ENCODE data around the gene SLC38A10. TPM values are rescaled to one million over a fixed set of nuclear protein-coding genes. Genes with fewer than 3 reads are reported as not detected.

The SLC38A10 gene
- total and polyA plus RNA-seq, 2 experiments from 2014 or later = 58.6 to 133 TPM

DNA sequence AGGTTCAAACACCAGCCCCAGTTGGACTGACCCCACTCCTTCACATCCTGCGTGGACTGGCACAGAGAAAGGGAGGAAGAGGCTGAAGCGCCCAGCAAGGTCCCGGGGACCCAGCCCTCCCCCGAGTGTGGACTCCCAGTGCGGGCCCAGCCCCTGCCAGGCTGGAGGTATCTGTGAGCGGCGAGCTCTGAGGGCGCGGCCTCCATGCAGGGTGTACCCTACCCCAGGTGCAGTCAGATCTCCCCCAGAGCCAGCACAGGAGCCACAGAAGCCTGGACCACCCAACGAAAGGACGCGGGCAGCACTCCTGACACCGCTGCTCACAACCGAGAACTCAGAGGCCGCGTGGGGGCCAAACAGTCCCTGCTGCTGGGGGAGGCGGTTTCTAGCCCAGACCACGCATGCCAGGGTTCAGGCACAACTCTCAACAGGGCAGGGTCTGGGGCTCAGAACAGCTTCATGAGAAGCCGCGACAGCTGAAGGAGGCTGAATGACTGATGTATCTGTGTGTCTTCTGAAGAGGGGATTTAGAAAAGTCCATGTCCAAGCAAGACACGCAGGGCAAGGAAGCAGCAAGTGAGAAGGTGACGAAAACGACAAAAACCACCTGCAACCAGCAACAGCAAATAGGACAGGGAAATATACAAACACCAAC lies 8.5 kb downstream of the SLC38A10 start:
- no peaks in the 10 kb centered on the region for H3K9me2 ChIP-seq (ENCODE audit: insufficient read depth)
- TF ChIP-seq EZH2 (IDR thresholded peaks at IDR 0.05; ENCODE audit: insufficient read depth, poor library complexity, severe bottlenecking) (no peak), EZH2phosphoT487 (IDR thresholded peaks at IDR 0.05; ENCODE audit: insufficient read depth, low read depth) (no peak)
- H3K9me3 ChIP-seq (ENCODE audit: low read depth) = no peaks in the 10 kb centered on the region
- H3K4me1 ChIP-seq (ENCODE audit: insufficient read depth) = no peaks in the 10 kb centered on the region
- no peaks in the 10 kb centered on the region for H3F3A ChIP-seq (ENCODE audit: insufficient read depth)
- H3K27ac ChIP-seq = no peak overlapping the region
- no peak overlapping the region for H2AFZ ChIP-seq
- H3K36me3 ChIP-seq (ENCODE audit: low read depth) = no peaks in the 10 kb centered on the region
- no peak for DNase-seq
- no peaks in the 10 kb centered on the region; the same call in 1 of the 2 replicates for H4K20me1 ChIP-seq (ENCODE audit: insufficient read depth)
- 93 to 94% methylated on average over 23 of the region's 23 CpGs for WGBS, 2 experiments (ENCODE audit: low coverage in 1 of 2, low lambda C conversion rate in 2 of 2, missing lambda C conversion rate in 2 of 2)
- H3K4me2 ChIP-seq (ENCODE audit: unreplicated experiment) = no peak overlapping the region
- H3K4me3 ChIP-seq = no peak overlapping the region
- in situ Hi-C loops (cut with MboI) = no loop called here
- peaks cover 65% of the 10 kb centered on the region for H3K79me2 ChIP-seq (ENCODE audit: insufficient read depth)
- no peak overlapping the region for H3K9ac ChIP-seq
- no peaks in the 10 kb centered on the region for H3K27me3 ChIP-seq (replicated peaks; ENCODE audit: insufficient read depth)

GRCh38 chr17:81285894-81286293 lies 9.2 kb downstream of the SLC38A10 start:
- Histone ChIP-seq H3K79me2 (ENCODE audit: insufficient read depth) (peaks cover 58% of the 10 kb centered on the region), H3K27ac (no peak overlapping the region), H3K9me3 (ENCODE audit: low read depth) (no peaks in the 10 kb centered on the region), H2AFZ (no peak overlapping the region), H3K27me3 (replicated peaks; ENCODE audit: insufficient read depth) (no peaks in the 10 kb centered on the region), H3K36me3 (ENCODE audit: low read depth) (no peaks in the 10 kb centered on the region), H3F3A (ENCODE audit: insufficient read depth) (no peaks in the 10 kb centered on the region), H3K9me2 (ENCODE audit: insufficient read depth) (no peaks in the 10 kb centered on the region), H3K9ac (no peak overlapping the region), H4K20me1 (ENCODE audit: insufficient read depth) (no peaks in the 10 kb centered on the region; the same call in 1 of the 2 replicates), H3K4me1 (ENCODE audit: insufficient read depth) (no peaks in the 10 kb centered on the region), H3K4me3 (no peak overlapping the region), H3K4me2 (ENCODE audit: unreplicated experiment) (no peak overlapping the region)
- in situ Hi-C loops (cut with MboI) = no loop called here
- no peak for DNase-seq
- 82 to 84% methylated on average over 12 of the region's 12 CpGs for WGBS, 2 experiments (ENCODE audit: low coverage in 1 of 2, low lambda C conversion rate in 2 of 2, missing lambda C conversion rate in 2 of 2)
- TF ChIP-seq EZH2phosphoT487 (IDR thresholded peaks at IDR 0.05; ENCODE audit: insufficient read depth, low read depth) (no peak), EZH2 (IDR thresholded peaks at IDR 0.05; ENCODE audit: insufficient read depth, poor library complexity, severe bottlenecking) (no peak)

- Histone ChIP-seq H3K79me2 (ENCODE audit: insufficient read depth) (peaks cover 52% of the 10 kb centered on the region), H3K9ac (no peak overlapping the region), H3K9me3 (ENCODE audit: low read depth) (no peaks in the 10 kb centered on the region), H3K4me2 (ENCODE audit: unreplicated experiment) (no peak overlapping the region), H3K27ac (no peak overlapping the region), H3K27me3 (replicated peaks; ENCODE audit: insufficient read depth) (no peaks in the 10 kb centered on the region), H3K4me1 (ENCODE audit: insufficient read depth) (no peaks in the 10 kb centered on the region), H4K20me1 (ENCODE audit: insufficient read depth) (no peaks in the 10 kb centered on the region), H3K9me2 (ENCODE audit: insufficient read depth) (no peaks in the 10 kb centered on the region), H3K4me3 (no peak overlapping the region), H3F3A (ENCODE audit: insufficient read depth) (no peaks in the 10 kb centered on the region), H3K36me3 (ENCODE audit: low read depth) (no peaks in the 10 kb centered on the region), H2AFZ (no peak overlapping the region)
- TF ChIP-seq EZH2phosphoT487 (IDR thresholded peaks at IDR 0.05; ENCODE audit: insufficient read depth, low read depth) (no peak), EZH2 (IDR thresholded peaks at IDR 0.05; ENCODE audit: insufficient read depth, poor library complexity, severe bottlenecking) (no peak)
- WGBS, 2 experiments (ENCODE audit: low coverage in 1 of 2, low lambda C conversion rate in 2 of 2, missing lambda C conversion rate in 2 of 2) = 78 to 84% methylated on average over 31 to 37 of the region's 37 CpGs
- in situ Hi-C loops (cut with MboI) = no loop called here
- no peak for DNase-seq
Observed at GRCh38 chr17:81285179-81285878, 9.8 kb downstream of the SLC38A10 start.

DNA sequence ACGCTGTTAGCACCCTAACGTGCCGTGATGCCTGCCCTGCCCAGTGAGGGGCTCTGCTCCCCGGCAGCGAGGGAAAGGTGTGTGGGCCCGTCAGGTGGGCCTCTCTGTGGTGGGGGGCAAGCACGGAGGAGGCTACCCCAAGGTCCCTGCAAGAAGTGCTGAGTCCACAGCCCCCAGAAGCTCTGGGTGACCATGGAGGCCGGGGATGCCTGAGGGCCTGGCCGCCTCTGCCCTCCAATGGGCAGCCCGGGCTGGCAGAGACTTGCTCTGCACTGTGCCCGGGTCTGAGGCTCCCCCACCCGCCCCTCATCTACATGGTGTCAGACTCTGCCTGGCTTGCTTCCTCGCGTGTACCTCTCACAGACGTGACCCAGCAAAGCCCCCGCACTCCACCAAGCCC lies 12.2 kb downstream of the SLC38A10 start:
- Histone ChIP-seq H4K20me1 (ENCODE audit: insufficient read depth) (no peaks in the 10 kb centered on the region), H3K9me3 (ENCODE audit: low read depth) (no peaks in the 10 kb centered on the region), H3K4me1 (ENCODE audit: insufficient read depth) (no peaks in the 10 kb centered on the region), H3K27ac (no peak overlapping the region), H3K9ac (no peak overlapping the region), H3K4me2 (ENCODE audit: unreplicated experiment) (no peak overlapping the region), H3K9me2 (ENCODE audit: insufficient read depth) (no peaks in the 10 kb centered on the region), H3K27me3 (replicated peaks; ENCODE audit: insufficient read depth) (no peaks in the 10 kb centered on the region), H3K36me3 (ENCODE audit: low read depth) (no peaks in the 10 kb centered on the region), H3F3A (ENCODE audit: insufficient read depth) (no peaks in the 10 kb centered on the region), H2AFZ (no peak overlapping the region), H3K79me2 (ENCODE audit: insufficient read depth) (peaks cover 28% of the 10 kb centered on the region), H3K4me3 (no peak overlapping the region)
- in situ Hi-C loops (cut with MboI) = no loop called here
- DNase-seq = no peak
- TF ChIP-seq EZH2 (IDR thresholded peaks at IDR 0.05; ENCODE audit: insufficient read depth, poor library complexity, severe bottlenecking) (no peak), EZH2phosphoT487 (IDR thresholded peaks at IDR 0.05; ENCODE audit: insufficient read depth, low read depth) (no peak)
- WGBS, 2 experiments (ENCODE audit: low coverage in 1 of 2, low lambda C conversion rate in 2 of 2, missing lambda C conversion rate in 2 of 2) = 96% methylated on average over 13 to 16 of the region's 16 CpGs
